Hematopoietic multipotent progenitor cell treated with erythropoietin and hydrocortisone succinate and interleukin-3 and kit ligand, for 6 days (in vitro differentiated cells): ENCODE data around the gene TBCK.
"Not testable (repeated sequence)": the region's sequence is repeated elsewhere in the genome, so short reads cannot be mapped to it uniquely, and the experiment has no call there.

Experiments used
- DNase-seq: peaks from one replicate; pipeline ENCODE4 v3.0.0-alpha.2; 2015

TBCK gene

GRCh38 chr4:106315968-106316772 lies at the start of gene TBCK, which contains the start of gene AIMP1:
TBCK (minus strand) TSS chr4:106316209; CDS start chr4:106308960, 7,249 bp downstream.
AIMP1 (plus strand) TSS chr4:106316550; CDS start chr4:106325010, 8,460 bp downstream.
- DNase-seq, result peak; percentile 96

- no peak for DNase-seq
These were observed 49.6 kb upstream of the TBCK start for GRCh38 chr4:106365613-106366012.

GRCh38 chr4:106364282-106364681 lies 48.3 kb upstream of the TBCK start:
- no peak for DNase-seq

- DNase-seq, result no peak
These were observed 46.2 kb upstream of the TBCK start for GRCh38 chr4:106362086-106362825.

GRCh38 chr4:106358899-106359298 lies 42.9 kb upstream of the TBCK start:
- peak; percentile 24 for DNase-seq

GRCh38 chr4:106355193-106355592 lies 39.2 kb upstream of the TBCK start:
- no peak for DNase-seq

GRCh38 chr4:106353786-106354185 lies 37.8 kb upstream of the TBCK start:
- DNase-seq, result no peak

- no peak for DNase-seq
These were observed 35.0 kb upstream of the TBCK start for GRCh38 chr4:106351016-106351415.

- DNase-seq, result no peak
These were observed 31.2 kb upstream of the TBCK start for GRCh38 chr4:106347167-106347566.

- no peak for DNase-seq
These were observed 28.6 kb upstream of the TBCK start for GRCh38 chr4:106344647-106344970.

- DNase-seq, result no peak
These were observed 28.0 kb upstream of the TBCK start for GRCh38 chr4:106343865-106344646.

GRCh38 chr4:106340774-106341173 lies 24.8 kb upstream of the TBCK start:
- no peak for DNase-seq

- DNase-seq, result no peak
These were observed 23.4 kb upstream of the TBCK start for GRCh38 chr4:106339431-106339830.

GRCh38 chr4:106338671-106339070 lies 22.7 kb upstream of the TBCK start:
- DNase-seq, result no peak

- DNase-seq, result no peak
These were observed 21.9 kb upstream of the TBCK start for GRCh38 chr4:106337916-106338315.

- DNase-seq, result no peak
These were observed 20.6 kb upstream of the TBCK start for GRCh38 chr4:106336618-106337017.

- DNase-seq, result no peak
These were observed 18.9 kb upstream of the TBCK start for GRCh38 chr4:106334741-106335470.

GRCh38 chr4:106333186-106333585 lies 17.2 kb upstream of the TBCK start:
- no peak for DNase-seq

GRCh38 chr4:106329041-106329618 lies 13.1 kb upstream of the TBCK start:
- peak; percentile 71 for DNase-seq

GRCh38 chr4:106325800-106326199 lies 9.8 kb upstream of the TBCK start:
- DNase-seq, result no peak

GRCh38 chr4:106323119-106323518 lies 7.1 kb upstream of the TBCK start:
- DNase-seq, result no peak

- DNase-seq, result not testable (repeated sequence)
These were observed 5.8 kb upstream of the TBCK start for GRCh38 chr4:106321814-106322213.
